GM12878 (cell line): Measurements from ENCODE around the gene SLC12A7. TPM values are rescaled to one million over a fixed set of nuclear protein-coding genes. Genes with fewer than 3 reads are reported as not detected.

Experiments used
- ATAC-seq: fragments of 200-7000 bp; cut with Tn5 transposase; 3 replicates; pipeline ENCODE4 v1.9.1; 2020; ENCODE audit warnings: mild to moderate bottlenecking, moderate library complexity
- BruUV-seq: library from RNA; stranded (reverse); fragments of 400-500 nt; replicated peaks from 2 replicates; lab custom pipeline; 2021; lab: Mats Ljungman, UMichigan
- CTCF ChIA-PET: fragments of 300-600 bp; sonication (Branson Sonifier 250); formaldehyde crosslinking; extraction: SDS; loops from one replicate; lab custom pipeline; 2021; ENCODE audit warnings: inconsistent platforms; lab: Yijun Ruan, JAX
- POLR2A ChIA-PET: fragments of 350-600 bp; formaldehyde crosslinking; extraction: SDS; loops from one replicate; lab custom pipeline; 2021; ENCODE audit warnings: inconsistent platforms; lab: Charles Lee
- RAD21 ChIA-PET: fragments of 300-600 bp; sonication (Branson Sonifier 250); formaldehyde crosslinking; loops from one replicate; lab custom pipeline; 2023; ENCODE audit warnings: antibody characterized with exemption; ENCODE audit not compliant: unreplicated experiment; lab: Charles Lee
- SMC1A ChIA-PET: fragments of 300-600 bp; sonication (Branson Sonifier 250); formaldehyde crosslinking; loops from one replicate; lab custom pipeline; 2023; ENCODE audit not compliant: unreplicated experiment, uncharacterized antibody; lab: Charles Lee
- DNase-seq: peaks from one replicate; pipeline ENCODE4 v3.0.0-alpha.2; 2011; ENCODE audit warnings: low read depth, low spot score
- FAIRE-seq: peaks from 3 replicates; lab custom pipeline; 2011; peaks lifted over from hg19 to GRCh38; lab: Jason Lieb, UNC
- H2AFZ ChIP-seq: 2 replicates; pipeline ENCODE4 v1.6.0; 2011; ENCODE audit warnings: low read depth, low read length, control low read depth; ENCODE audit not compliant: control insufficient read depth
- H3K27ac ChIP-seq: 2 replicates; pipeline ENCODE4 v1.5.1; 2011; ENCODE audit warnings: control low read depth; ENCODE audit not compliant: control insufficient read depth, insufficient read depth
- H3K27me3 ChIP-seq, 2 experiments: replicated peaks in 1 of 2; 2 replicates each; pipeline versions ENCODE4 v1.6.0 to v1.6.1; 2011; ENCODE audit warnings: low read length in 1 of 2; ENCODE audit not compliant: control insufficient read depth in 2 of 2, insufficient read depth in 2 of 2
- H3K36me3 ChIP-seq, 2 experiments: 2 replicates each; pipeline ENCODE4 v1.5.1; 2011; ENCODE audit warnings: low read length in 1 of 2; ENCODE audit not compliant: control insufficient read depth in 2 of 2, insufficient read depth in 2 of 2
- H3K4me1 ChIP-seq: 2 replicates; pipeline ENCODE4 v1.6.1; 2011; ENCODE audit warnings: mild to moderate bottlenecking, low read length, moderate library complexity, mixed read lengths; ENCODE audit not compliant: control insufficient read depth, insufficient read depth
- H3K4me2 ChIP-seq: 2 replicates; pipeline ENCODE4 v1.6.0; 2011; ENCODE audit warnings: control low read depth; ENCODE audit not compliant: control insufficient read depth, insufficient read depth
- H3K4me3 ChIP-seq: fragments of 200-600 bp; sonication (generic); 2 replicates; pipeline ENCODE4 v1.5.1; 2016
- H3K79me2 ChIP-seq: 2 replicates; pipeline ENCODE4 v1.6.0; 2011; ENCODE audit warnings: low read length; ENCODE audit not compliant: control insufficient read depth, insufficient read depth
- H3K9ac ChIP-seq: 2 replicates; pipeline ENCODE4 v1.8.0; 2011; ENCODE audit warnings: low read length, control low read depth, mixed read lengths; ENCODE audit not compliant: control insufficient read depth, insufficient read depth
- H3K9me3 ChIP-seq: replicated peaks from 3 replicates; pipeline ENCODE4 v1.5.1; 2011; ENCODE audit warnings: mild to moderate bottlenecking, low read length; ENCODE audit not compliant: control insufficient read depth, insufficient read depth
- H4K20me1 ChIP-seq: 2 replicates; pipeline ENCODE4 v1.6.0; 2011; ENCODE audit not compliant: control insufficient read depth, insufficient read depth
- ATF7 ChIP-seq: fragments of 450-650 bp; IDR thresholded peaks from 2 replicates; pipeline ENCODE4 v1.6.1; 2016; ENCODE audit warnings: low read depth, mild to moderate bottlenecking
- BACH1 ChIP-seq: fragments of 450-650 bp; IDR thresholded peaks from 2 replicates; pipeline ENCODE4 v1.6.1; 2017; ENCODE audit warnings: mild to moderate bottlenecking, borderline replicate concordance
- BHLHE40 ChIP-seq, 2 experiments: fragments of 450-650 bp in 1 of 2; IDR thresholded peaks; 2 replicates each; pipeline ENCODE4 v1.6.1; 2011 to 2017; ENCODE audit warnings: low read depth in 2 of 2, borderline replicate concordance in 1 of 2, improper control_type of control experiment in 1 of 2, low read length in 1 of 2, mild to moderate bottlenecking in 1 of 2
- CBFB ChIP-seq: IDR thresholded peaks from 2 replicates; pipeline ENCODE4 v1.6.1; 2016; ENCODE audit warnings: antibody characterized with exemption, low read depth
- CHD2 ChIP-seq: IDR thresholded peaks from 2 replicates; pipeline ENCODE4 v1.6.1; 2011; ENCODE audit warnings: low read depth, low read length, improper control_type of control experiment, borderline replicate concordance
- EED ChIP-seq: sonication (generic); IDR thresholded peaks from 2 replicates; pipeline ENCODE4 v1.6.1; 2016; ENCODE audit warnings: antibody characterized with exemption, low read depth
- IKZF2 ChIP-seq, 2 experiments: fragments of 450-650 bp; IDR thresholded peaks; 2 replicates each; pipeline ENCODE4 v1.6.1; 2017; ENCODE audit warnings: mild to moderate bottlenecking in 2 of 2, moderate library complexity in 2 of 2
- IRF3 ChIP-seq: fragments of 450-650 bp; IDR thresholded peaks from 2 replicates; pipeline ENCODE4 v1.6.1; 2014; ENCODE audit warnings: mild to moderate bottlenecking
- MTA3 ChIP-seq: IDR thresholded peaks from 2 replicates; pipeline ENCODE4 v1.6.1; 2012; ENCODE audit warnings: low read length, inconsistent platforms, borderline replicate concordance
- NFYA ChIP-seq: IDR thresholded peaks from 2 replicates; pipeline ENCODE4 v1.6.1; 2011; ENCODE audit warnings: low read depth, mild to moderate bottlenecking, low read length, improper control_type of control experiment, borderline replicate concordance
- NRF1 ChIP-seq: conservative IDR thresholded peaks from 2 replicates; pipeline ENCODE4 v1.6.1; 2011; ENCODE audit warnings: mild to moderate bottlenecking, low read depth, low read length, improper control_type of control experiment
- RUNX3 ChIP-seq: IDR thresholded peaks from 2 replicates; pipeline ENCODE4 v1.6.1; 2012; ENCODE audit warnings: low read length, inconsistent platforms
- SMAD1 ChIP-seq: fragments of 450-650 bp; IDR thresholded peaks from 2 replicates; pipeline ENCODE4 v1.6.1; 2018; ENCODE audit warnings: mild to moderate bottlenecking, low read depth; ENCODE audit not compliant: partially characterized antibody
- TCF12 ChIP-seq: IDR thresholded peaks from 2 replicates; pipeline ENCODE4 v1.6.1; 2011; ENCODE audit warnings: low read depth, mild to moderate bottlenecking, low read length
- WGBS: methylation state at CpG from one replicate; pipeline ENCODE4 v1.1.6; 2016; ENCODE audit warnings: low lambda C conversion rate; ENCODE audit not compliant: insufficient replicate concordance, insufficient coverage; ENCODE audit errors: missing lambda C conversion rate; 5-methylcytosine and 5-hydroxymethylcytosine counted together
- in situ Hi-C: fragments of 300-500 bp; cut with MboI; formaldehyde crosslinking; loops from 9 replicates; pipeline ENCODE4 v1.14.3; 2018; ENCODE audit warnings: mixed read lengths
- intact Hi-C: fragments of 100-400 bp; cut with micrococcal nuclease; formaldehyde crosslinking; loops from one replicate; pipeline ENCODE4 v1.14.2; 2022; ENCODE audit not compliant: unreplicated experiment
- polyA plus RNA-seq, 11 experiments: library from polyadenylated mRNA; depleted of rRNA in 4 of 11; unstranded in 6 of 11; stranded (reverse) in 5 of 11; fragments of >200 nt; fragmentation: Nextera tagmentation in 4 of 11; fragmentation: Illumina TruSeq in 1 of 11; extraction: Ambion mirVana in 4 of 11; extraction: Trizol in 1 of 11; gene quantifications; 1 replicate in 1 of 11; 2 replicates in 10 of 11; pipeline versions ENCODE4 v1.2.1 to v1.2.3, GENCODE V29; 2011 to 2016; ENCODE audit warnings: inconsistent platforms in 2 of 11, missing spikeins in 2 of 11, low read depth in 1 of 11
- total RNA-seq, 4 experiments: library from RNA; depleted of rRNA in 3 of 4; stranded (reverse); fragments of >200 nt in 3 of 4; fragmentation: Illumina TruSeq in 1 of 4; extraction: Trizol in 1 of 4; gene quantifications; 2 replicates each; pipeline versions ENCODE4 v1.2.1 to v1.2.3, GENCODE V29; 2013 to 2021
- TF ChIP-seq, protein P1 (sequence below): IDR thresholded peaks from 2 replicates; pipeline ENCODE4 v1.6.1; 2012; ENCODE audit warnings: mild to moderate bottlenecking, low read depth, low read length
- TF ChIP-seq, protein P2 (sequence below): fragments of 450-650 bp; IDR thresholded peaks from 2 replicates; pipeline ENCODE4 v1.6.1; 2017; ENCODE audit warnings: mild to moderate bottlenecking, moderate library complexity

SLC12A7 gene
- total and polyA plus RNA-seq, 10 of the 15 experiments (the other 5 are each of a cell fraction or from before 2014, with no cell fraction given) = 0.10 to 10.0 (median 2.9) TPM

DNA sequence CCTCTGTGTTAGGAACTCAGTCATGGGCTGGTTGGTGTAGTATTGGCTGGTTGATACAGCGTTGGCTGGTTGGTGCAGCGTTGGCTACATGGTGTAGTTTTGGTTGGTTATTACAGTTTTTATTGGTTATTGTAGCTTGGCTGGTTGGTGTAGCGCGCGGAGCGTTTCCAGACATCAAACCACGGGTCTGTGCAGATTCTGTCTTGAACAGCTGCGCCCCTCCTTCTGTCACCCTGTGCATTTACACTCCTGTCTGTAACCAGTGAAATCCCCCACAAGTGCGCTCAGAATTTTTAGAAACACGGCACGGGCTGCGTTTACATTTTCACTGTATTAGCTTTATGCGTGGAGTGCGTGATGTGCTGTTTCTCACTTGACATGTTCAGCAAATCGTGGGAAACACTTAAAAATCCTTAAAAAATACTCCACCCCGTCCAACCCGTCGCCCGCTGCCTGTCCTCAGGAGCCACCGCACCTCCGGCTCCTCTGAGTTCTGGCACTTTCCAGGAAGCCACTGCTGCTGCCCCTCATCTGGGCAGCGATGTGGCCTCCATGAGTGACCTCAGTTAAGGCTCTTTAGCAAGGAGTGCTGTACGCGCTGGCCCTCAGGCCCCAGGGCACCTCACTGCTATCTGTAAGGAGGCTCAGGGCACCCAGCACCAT lies 82.5 kb downstream of the SLC12A7 start:
- no peaks in the 10 kb centered on the region for H3K36me3 ChIP-seq
- BruUV-seq = no TSS peak
- ATAC-seq (no peak), FAIRE-seq (no peak), DNase-seq (no peak)
- TF ChIP-seq BHLHE40 (IDR thresholded peaks at IDR 0.05; ENCODE audit: borderline replicate concordance in 1 of 2, low read depth in 2 of 2, low read length in 1 of 2) (no peak), CBFB (no peak), CHD2 (no peak), TCF12 (no peak), ATF7 (no peak), NFYA (no peak), EED (no peak), IRF3 (no peak), NRF1 (no peak), IKZF2 (IDR thresholded peaks at IDR 0.05) (no peak), MTA3 (no peak), BACH1 (no peak), RUNX3 (no peak), SMAD1 (no peak)
- TF ChIP-seq, protein P1, sequence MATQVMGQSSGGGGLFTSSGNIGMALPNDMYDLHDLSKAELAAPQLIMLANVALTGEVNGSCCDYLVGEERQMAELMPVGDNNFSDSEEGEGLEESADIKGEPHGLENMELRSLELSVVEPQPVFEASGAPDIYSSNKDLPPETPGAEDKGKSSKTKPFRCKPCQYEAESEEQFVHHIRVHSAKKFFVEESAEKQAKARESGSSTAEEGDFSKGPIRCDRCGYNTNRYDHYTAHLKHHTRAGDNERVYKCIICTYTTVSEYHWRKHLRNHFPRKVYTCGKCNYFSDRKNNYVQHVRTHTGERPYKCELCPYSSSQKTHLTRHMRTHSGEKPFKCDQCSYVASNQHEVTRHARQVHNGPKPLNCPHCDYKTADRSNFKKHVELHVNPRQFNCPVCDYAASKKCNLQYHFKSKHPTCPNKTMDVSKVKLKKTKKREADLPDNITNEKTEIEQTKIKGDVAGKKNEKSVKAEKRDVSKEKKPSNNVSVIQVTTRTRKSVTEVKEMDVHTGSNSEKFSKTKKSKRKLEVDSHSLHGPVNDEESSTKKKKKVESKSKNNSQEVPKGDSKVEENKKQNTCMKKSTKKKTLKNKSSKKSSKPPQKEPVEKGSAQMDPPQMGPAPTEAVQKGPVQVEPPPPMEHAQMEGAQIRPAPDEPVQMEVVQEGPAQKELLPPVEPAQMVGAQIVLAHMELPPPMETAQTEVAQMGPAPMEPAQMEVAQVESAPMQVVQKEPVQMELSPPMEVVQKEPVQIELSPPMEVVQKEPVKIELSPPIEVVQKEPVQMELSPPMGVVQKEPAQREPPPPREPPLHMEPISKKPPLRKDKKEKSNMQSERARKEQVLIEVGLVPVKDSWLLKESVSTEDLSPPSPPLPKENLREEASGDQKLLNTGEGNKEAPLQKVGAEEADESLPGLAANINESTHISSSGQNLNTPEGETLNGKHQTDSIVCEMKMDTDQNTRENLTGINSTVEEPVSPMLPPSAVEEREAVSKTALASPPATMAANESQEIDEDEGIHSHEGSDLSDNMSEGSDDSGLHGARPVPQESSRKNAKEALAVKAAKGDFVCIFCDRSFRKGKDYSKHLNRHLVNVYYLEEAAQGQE = no peak
- TF ChIP-seq, protein P2, sequence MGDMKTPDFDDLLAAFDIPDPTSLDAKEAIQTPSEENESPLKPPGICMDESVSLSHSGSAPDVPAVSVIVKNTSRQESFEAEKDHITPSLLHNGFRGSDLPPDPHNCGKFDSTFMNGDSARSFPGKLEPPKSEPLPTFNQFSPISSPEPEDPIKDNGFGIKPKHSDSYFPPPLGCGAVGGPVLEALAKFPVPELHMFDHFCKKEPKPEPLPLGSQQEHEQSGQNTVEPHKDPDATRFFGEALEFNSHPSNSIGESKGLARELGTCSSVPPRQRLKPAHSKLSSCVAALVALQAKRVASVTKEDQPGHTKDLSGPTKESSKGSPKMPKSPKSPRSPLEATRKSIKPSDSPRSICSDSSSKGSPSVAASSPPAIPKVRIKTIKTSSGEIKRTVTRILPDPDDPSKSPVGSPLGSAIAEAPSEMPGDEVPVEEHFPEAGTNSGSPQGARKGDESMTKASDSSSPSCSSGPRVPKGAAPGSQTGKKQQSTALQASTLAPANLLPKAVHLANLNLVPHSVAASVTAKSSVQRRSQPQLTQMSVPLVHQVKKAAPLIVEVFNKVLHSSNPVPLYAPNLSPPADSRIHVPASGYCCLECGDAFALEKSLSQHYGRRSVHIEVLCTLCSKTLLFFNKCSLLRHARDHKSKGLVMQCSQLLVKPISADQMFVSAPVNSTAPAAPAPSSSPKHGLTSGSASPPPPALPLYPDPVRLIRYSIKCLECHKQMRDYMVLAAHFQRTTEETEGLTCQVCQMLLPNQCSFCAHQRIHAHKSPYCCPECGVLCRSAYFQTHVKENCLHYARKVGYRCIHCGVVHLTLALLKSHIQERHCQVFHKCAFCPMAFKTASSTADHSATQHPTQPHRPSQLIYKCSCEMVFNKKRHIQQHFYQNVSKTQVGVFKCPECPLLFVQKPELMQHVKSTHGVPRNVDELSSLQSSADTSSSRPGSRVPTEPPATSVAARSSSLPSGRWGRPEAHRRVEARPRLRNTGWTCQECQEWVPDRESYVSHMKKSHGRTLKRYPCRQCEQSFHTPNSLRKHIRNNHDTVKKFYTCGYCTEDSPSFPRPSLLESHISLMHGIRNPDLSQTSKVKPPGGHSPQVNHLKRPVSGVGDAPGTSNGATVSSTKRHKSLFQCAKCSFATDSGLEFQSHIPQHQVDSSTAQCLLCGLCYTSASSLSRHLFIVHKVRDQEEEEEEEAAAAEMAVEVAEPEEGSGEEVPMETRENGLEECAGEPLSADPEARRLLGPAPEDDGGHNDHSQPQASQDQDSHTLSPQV = no peak
- H3K4me1 ChIP-seq = no peaks in the 10 kb centered on the region
- ChIA-PET RAD21 (interaction anchor here (0.6 kb wide), 1 partner anchor 456 kb away, joined by 5 read pairs; no protein-coding TSS in a partner anchor), POLR2A (no interaction called here), CTCF (interaction anchor here (1.9 kb wide), 1 partner anchor 112 kb away, joined by 6 read pairs; no protein-coding TSS in a partner anchor), SMC1A (interaction anchor here (0.5 kb wide), 1 partner anchor 51 kb away, joined by 3 read pairs; no protein-coding TSS in a partner anchor)
- no peak overlapping the region for H3K9ac ChIP-seq
- H3K27ac ChIP-seq = no peak overlapping the region
- in situ Hi-C loops (no loop called here), intact Hi-C loops (no loop called here)
- no peaks in the 10 kb centered on the region for H4K20me1 ChIP-seq
- no peaks in the 10 kb centered on the region for H3K27me3 ChIP-seq
- H3K4me3 ChIP-seq = no peak overlapping the region
- no peak overlapping the region for H2AFZ ChIP-seq
- H3K79me2 ChIP-seq = no peaks in the 10 kb centered on the region
- whole genome bisulfite sequencing = 47% methylated on average over 24 of the region's 24 CpGs
- H3K9me3 ChIP-seq = no peaks in the 10 kb centered on the region
- no peak overlapping the region for H3K4me2 ChIP-seq
